Tibial nerve (tissue), 4 donors: Measurements from ENCODE around the gene AVPR1B.

Experiments used
- EP300 ChIP-seq, 2 donors: sonication (generic); formaldehyde crosslinking; IDR thresholded peaks; one replicate each; pipeline ENCODE4 v1.6.1; 2017; ENCODE audit warnings: antibody characterized with exemption in 2 of 2, mild to moderate bottlenecking in 1 of 2
- TF ChIP-seq, protein P1 (sequence below), 5 experiments: fragments of 200-600 bp in 3 of 5; fragments of 450-650 bp in 2 of 5; sonication (generic) in 3 of 5; IDR thresholded peaks; one replicate each; pipeline ENCODE4 v1.5.1; 2016 to 2019; ENCODE audit warnings: antibody characterized with exemption in 5 of 5, mild to moderate bottlenecking in 3 of 5, moderate library complexity in 2 of 5

DNA sequence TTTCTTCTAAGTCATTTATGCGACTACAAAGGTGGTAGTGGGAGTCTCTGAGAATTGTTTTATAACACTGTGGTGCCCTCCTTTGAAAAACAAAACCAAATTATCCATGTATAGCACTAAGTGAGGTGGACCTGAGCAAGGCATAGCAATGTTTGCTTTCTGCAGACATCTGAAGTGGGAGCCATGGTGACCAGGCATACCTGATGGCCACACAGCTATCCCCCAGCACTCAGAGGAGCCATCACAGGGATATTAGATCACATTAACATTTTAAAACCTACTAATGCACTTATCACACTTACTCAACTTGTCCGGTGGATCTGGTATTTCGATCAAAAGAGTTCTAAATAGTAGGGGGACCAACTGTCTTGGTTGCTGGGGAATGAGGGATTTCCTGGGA lies 24.8 kb upstream of the AVPR1B start:
- no peak for TF ChIP-seq EP300 (IDR thresholded peaks at IDR 0.05)
- TF ChIP-seq, protein P1, sequence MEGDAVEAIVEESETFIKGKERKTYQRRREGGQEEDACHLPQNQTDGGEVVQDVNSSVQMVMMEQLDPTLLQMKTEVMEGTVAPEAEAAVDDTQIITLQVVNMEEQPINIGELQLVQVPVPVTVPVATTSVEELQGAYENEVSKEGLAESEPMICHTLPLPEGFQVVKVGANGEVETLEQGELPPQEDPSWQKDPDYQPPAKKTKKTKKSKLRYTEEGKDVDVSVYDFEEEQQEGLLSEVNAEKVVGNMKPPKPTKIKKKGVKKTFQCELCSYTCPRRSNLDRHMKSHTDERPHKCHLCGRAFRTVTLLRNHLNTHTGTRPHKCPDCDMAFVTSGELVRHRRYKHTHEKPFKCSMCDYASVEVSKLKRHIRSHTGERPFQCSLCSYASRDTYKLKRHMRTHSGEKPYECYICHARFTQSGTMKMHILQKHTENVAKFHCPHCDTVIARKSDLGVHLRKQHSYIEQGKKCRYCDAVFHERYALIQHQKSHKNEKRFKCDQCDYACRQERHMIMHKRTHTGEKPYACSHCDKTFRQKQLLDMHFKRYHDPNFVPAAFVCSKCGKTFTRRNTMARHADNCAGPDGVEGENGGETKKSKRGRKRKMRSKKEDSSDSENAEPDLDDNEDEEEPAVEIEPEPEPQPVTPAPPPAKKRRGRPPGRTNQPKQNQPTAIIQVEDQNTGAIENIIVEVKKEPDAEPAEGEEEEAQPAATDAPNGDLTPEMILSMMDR (IDR thresholded peaks at IDR 0.05) = no peak
